GM12801 (cell line): ENCODE data around the gene BRSK2.

Experiments used
- TF ChIP-seq, protein P1 (sequence below): IDR thresholded peaks from one replicate; pipeline ENCODE4 v1.5.1; 2011; ENCODE audit warnings: control low read depth; ENCODE audit not compliant: insufficient read length; ENCODE audit errors: extremely low read depth

BRSK2 gene

DNA sequence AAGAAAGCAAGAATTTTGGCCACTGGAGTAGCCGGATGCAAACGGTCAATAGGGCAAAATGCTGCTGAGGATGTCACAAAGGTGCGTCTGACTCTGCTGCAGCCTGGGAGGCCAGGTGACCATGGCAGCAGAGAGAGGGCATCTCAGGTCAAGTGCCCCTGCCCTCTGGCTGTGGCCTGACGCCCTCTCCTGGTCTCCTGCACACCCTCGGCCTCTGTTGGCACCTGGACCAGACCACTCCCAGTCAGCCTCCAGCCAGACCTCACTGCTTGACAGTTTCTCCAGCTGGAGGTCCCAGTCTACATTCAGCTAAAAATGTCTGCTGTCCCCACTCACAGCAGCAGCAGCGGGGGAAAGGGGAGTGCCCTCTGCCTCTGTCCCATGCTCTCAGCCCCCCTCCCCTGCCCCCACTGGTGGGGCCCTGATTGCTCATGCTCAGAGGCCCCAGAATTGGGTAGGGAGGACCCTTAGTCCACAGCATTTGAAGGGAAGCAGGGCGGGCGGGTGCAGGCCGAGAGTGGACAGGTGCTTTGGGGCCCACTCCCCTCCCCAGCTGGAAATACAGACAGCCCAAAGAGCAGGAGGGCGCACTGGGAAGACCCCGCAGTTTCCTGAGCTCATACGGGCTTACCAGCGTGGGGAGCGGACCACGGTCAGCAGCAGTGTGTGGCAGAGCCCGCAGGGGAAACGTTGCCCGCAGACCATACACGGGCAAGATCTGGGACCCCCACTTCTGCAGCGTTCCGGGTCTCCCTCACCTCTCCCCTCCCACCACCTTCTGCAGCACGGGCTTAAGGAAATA is 1.6 kb upstream of the BRSK2 start:
- TF ChIP-seq, protein P1, sequence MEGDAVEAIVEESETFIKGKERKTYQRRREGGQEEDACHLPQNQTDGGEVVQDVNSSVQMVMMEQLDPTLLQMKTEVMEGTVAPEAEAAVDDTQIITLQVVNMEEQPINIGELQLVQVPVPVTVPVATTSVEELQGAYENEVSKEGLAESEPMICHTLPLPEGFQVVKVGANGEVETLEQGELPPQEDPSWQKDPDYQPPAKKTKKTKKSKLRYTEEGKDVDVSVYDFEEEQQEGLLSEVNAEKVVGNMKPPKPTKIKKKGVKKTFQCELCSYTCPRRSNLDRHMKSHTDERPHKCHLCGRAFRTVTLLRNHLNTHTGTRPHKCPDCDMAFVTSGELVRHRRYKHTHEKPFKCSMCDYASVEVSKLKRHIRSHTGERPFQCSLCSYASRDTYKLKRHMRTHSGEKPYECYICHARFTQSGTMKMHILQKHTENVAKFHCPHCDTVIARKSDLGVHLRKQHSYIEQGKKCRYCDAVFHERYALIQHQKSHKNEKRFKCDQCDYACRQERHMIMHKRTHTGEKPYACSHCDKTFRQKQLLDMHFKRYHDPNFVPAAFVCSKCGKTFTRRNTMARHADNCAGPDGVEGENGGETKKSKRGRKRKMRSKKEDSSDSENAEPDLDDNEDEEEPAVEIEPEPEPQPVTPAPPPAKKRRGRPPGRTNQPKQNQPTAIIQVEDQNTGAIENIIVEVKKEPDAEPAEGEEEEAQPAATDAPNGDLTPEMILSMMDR: no peak

DNA sequence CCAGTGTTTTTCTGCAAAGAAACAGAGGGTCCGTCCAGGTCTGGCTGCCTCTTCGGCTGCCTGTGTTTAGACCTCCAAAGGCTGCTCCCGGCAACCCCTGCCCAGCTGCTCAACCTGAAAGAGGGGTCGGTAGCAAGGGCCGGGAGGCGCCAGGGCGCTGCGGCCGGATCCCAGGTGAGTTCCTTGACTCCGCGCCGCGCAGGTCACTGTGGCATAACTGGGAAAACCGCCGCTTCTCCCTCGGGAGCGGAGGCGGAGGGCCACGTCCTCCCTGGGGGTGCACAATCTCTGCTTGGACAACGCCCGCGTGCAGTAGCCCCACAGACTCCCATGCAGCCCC is 1.0 kb upstream of the BRSK2 start:
- TF ChIP-seq, protein P1: no peak

DNA sequence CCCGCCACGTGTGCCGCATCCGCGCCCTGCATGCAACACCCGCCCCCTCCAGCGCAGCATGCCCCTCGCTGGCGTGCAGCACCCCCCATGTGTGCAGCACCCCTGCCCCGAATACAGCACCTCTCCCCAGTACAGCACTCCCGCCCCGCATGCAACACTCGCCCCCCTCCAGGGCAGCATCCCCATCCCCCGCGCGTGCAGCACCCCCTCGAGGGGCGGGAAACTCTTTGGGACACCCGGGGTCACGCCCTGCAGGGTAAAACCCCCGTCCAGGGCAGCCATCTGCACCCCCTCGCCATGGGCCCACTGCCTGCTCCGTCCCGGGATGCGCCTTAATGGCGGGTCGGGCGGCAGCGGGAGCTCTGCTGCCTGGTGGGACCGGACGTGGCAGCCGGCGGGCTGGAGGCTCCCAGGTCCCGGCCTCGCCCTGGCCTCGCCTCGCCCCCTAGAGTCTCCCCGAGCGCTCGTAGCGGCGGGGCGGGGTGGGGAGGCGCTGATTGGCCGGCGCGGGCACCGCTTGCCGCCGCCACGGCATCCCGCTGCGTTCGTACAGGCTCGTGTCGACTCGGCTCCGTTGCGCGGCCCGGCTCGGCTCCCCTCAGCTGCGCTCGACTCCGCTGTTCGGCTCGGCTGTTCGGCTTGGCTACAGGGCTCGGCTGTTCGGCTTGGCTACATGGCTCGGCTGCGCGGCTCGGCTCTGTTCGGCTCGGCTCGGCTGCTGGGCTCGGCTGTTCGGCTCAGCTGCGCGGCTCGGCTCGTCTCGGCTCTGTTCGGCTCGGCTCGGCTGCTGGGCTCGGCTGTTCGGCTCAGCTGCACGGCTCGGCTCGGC is 417 bp upstream of the BRSK2 start:
- TF ChIP-seq, protein P1: no peak

DNA sequence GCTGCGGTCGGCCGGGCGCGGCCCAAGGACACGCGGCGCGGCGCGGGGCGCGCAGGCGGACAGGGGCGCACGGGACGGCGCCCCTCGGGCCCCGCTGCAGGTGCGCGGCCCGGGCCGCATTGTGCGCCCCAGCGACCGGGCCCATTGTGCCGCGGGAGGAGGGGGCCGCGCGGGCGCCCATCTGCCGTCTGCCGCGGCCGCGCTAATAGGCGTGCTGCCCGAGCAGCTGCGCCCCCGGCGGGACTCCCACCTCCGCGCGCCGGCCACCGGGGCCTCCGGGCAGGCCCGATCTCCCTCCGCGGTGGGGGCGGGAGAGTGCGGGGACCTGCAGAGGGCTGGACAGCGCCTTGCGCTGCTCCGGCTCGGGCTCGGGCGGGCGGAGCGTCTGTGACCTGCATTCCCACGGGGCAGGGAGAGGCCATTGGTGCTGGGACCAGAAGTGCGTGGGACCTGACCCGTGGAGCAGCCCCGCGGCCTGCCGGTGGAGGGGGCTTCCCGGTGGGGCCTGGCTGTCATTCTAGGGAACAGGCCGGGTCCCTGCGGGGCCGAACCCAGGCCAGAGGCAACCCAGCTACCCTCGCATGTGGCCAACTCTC is 933 bp downstream of the BRSK2 start:
- TF ChIP-seq, protein P1: no peak

DNA sequence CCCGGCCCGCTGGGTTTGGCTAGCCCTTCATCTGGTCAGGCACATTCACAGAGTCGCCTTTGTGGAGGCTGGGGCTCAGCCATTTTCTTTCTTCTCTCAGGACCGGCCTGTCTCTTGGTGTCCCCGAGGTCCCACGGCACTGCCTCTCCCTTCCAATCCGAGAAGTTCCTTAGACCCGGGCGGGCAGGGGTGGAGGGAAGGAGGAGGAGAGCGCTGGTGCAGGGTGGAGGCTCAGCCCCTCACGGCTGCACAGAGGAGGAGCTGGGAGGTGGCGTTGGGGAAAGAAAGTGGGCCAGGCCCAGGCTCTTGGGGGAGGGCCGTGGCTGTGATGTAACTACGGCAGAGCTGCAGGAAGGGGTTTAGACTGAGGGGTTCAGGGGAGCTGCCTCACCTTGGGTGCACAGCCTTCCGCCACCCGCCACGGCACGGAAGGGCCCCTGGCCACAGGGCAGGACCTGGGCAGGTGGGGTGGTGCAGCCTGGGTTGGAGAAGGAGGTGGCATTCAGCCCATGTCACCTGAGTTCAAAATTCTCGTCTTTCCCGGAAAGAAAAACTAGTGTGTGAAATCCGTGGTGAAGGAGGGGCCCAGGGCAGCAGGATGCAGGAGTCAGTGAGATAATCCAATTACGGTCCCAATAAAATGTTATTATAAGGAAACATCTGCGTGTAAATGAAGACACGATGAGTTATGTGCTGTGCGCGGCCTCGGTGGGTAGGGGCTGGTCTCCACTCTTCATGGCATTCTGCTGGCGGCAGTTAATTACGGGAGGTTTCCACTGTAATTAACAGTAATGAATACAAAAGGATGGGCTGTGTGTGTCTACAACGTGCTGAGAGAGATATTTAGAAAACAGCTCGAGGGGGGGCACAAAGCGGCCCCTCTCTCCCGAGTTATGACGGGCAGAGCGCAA is 1.7 kb downstream of the BRSK2 start:
- TF ChIP-seq, protein P1: no peak

DNA sequence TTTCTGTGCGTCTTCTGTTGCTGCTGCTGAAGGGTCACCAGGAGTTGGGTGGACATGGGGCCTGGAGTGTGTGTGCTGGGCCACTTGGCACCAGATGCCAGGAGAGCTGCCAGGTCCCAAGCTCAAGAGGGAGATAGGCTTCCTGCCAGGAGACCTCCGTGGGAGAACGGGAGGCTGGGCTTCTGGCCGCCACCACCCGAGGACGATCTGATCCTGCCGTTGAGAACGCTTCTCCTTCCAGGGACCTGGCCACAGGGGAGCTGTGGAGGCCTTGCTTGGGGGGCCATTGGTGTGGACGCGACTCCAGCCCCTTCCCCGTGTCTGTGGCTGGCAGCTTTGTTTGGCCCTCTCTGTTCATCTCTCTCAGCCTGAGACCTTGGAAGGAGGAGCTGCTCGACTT is 2.4 kb downstream of the BRSK2 start:
- TF ChIP-seq, protein P1: no peak
